ENCODE data around the gene VPS72.
"Not testable (repeated sequence)": the region's sequence is repeated elsewhere in the genome, so short reads cannot be mapped to it uniquely, and the experiment has no call there.

Gene VPS72, protein sequence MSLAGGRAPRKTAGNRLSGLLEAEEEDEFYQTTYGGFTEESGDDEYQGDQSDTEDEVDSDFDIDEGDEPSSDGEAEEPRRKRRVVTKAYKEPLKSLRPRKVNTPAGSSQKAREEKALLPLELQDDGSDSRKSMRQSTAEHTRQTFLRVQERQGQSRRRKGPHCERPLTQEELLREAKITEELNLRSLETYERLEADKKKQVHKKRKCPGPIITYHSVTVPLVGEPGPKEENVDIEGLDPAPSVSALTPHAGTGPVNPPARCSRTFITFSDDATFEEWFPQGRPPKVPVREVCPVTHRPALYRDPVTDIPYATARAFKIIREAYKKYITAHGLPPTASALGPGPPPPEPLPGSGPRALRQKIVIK

DNA sequence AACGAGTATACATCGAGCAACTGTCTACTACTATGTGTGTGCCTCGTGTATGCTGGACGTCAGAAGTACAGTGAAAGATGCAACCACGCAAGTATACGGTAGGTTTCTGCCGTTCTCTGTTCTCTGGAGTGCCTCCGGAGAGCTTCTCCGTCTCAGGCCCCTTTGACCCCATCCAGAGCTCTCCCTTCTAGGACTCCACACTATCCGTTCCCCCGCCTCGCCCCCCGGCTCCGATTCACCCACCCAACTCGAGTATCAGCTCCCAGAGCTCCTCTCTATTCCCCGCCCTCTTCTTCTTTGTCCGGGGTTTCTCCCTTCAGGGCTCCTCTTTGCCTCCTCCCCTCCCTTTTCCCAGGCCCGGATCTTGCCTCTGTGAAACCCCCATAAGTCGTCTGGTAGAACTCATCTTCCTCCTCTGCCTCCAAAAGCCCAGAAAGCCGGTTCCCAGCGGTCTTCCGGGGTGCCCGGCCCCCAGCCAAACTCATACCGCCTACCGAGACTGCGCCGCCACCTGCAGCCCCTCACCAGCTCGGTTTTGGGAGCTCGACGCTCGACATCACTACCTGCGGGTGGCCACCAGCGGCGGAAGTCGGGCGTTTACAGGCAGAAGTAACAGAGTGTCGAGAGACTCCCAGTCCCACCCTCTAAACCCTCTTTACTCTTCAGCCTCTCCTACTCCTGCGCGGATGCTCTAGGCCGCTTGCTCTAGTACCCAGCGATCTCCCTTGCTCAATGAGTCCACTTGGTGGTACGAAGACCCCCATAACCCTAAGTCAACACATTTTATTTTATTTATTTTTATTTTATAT lies at the start of gene VPS72:
Gene VPS72 (minus strand): TSS at position 561 of the 809 bp plus-strand sequence. CDS start 76 bp downstream, at position 485.
- DNase-seq: peak; percentile 80

DNA sequence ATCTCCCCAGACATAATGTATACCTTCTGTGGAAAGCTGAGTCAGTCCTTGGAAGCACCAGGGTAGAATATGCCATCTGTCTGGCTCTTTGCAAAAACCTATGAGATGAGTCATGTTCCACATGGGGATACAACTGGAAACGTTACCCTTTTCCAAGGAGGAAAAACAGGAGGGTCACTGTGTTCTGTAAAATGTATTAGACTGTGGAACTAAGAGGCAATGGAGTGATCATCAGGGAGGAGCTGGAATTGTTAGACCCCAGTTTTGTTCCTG lies 48.4 kb upstream of the VPS72 start:
- DNase-seq: no peak

DNA sequence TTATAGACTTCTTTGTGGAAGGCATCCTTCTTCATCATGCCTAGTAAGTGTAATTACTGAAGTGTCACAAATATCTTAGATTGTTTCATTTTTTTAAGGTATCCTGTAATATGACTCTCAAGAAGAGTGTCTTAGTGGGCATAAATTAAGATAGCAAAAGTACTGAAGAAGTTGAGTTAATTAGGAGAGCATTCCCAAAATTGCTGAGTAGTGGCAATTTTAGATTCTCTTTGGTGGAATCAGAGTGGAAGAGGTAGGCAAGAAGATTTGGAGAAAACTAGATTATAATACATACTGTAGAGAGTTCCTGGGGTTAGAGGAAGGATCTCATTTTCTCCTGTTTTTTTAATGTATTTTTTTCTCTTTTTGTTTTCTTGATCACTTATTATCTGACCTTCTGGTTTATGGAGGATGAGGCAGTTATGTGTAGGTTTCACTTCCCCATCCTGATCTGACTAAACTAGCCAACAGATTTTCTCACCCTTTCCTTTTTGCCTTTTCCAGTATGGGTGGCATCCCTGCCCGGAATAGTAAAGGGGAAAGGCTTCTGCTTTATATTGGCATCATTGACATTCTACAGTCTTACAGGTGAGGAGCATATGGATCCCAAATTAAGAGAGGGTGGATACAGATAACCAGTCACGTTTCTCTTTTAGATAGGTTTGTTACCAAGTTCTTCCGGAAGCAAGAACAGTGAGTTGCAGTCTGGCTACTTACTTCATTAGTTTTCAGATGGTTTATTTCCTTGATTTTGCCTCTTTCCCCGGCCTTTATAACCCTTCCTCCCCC lies 47.9 kb upstream of the VPS72 start:
- DNase-seq: no peak

DNA sequence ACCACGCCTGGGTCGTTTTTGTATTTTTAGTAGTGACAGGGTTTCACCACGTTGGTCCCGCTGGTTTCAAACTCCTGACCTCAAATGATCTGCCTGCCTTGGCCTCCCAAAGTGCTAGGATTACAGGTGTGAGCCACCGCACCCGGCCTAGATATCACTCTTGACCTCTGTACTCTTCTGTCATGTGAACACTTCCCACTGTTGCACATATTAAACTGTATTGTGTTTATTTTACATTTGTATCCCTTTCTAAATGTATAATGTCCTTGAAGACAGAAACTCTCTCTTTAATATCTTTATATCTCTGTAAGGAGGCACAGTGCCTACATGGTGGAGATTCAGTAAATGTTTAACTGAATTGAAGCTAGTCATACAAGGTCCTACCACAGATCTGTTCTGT lies 45.2 kb upstream of the VPS72 start:
- no peak for DNase-seq

DNA sequence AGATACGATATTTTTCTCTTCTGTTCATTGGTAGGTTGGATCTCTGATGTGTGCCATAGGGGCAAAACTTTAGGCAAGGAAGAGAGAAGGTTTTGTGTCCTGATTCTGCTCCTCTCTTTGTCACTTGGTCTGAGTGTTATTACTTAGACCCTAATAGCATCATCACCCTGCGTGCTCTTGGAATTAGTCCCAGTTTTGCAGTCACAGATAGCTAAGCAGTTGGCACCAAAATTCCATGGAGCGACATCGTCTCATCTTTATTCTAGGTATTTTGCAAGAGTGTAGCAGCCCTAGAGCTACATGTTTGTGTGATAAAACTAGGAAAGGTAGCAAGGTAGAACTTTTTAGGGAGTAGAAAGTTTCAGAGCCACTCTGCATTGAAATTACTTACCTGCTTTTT lies 32.1 kb upstream of the VPS72 start:
- no peak for DNase-seq

DNA sequence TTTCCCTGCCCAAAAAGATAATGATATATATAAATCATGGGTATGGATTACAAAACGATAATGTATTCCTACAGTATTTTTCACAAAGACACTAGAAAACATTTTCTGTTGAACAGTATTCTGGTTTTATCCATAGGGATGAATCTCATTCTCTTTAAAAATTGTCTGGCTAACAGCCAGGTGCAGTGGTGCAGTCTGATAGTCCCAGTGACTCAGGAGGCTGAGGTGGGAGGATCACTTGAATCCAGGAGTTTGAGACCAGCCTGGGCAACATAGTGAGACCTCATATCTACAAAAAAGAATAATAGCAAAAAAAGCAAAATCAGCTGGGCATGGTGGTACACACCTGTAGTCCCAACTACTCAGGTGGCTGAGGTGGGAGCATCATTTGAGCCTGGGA lies 31.6 kb upstream of the VPS72 start:
- DNase-seq: no peak

DNA sequence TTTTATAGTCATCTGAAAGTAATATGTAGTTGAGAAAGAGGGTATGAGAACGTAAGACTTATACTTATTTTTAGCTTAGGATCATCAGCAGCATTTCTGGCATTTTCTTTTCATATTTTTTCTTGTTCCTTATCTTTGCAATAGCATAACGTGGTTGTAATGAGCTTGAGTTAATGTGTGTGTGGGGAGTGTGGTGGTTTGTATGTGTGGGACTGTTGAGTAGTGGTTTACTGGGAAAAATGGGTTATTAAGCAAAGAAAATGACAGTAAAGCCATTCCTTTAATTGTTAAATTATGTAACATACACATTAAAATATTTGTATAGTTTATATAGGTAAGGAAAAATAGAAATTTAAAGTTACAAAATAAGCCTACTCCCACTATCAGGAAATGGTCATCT lies 23.6 kb upstream of the VPS72 start:
- DNase-seq: no peak

DNA sequence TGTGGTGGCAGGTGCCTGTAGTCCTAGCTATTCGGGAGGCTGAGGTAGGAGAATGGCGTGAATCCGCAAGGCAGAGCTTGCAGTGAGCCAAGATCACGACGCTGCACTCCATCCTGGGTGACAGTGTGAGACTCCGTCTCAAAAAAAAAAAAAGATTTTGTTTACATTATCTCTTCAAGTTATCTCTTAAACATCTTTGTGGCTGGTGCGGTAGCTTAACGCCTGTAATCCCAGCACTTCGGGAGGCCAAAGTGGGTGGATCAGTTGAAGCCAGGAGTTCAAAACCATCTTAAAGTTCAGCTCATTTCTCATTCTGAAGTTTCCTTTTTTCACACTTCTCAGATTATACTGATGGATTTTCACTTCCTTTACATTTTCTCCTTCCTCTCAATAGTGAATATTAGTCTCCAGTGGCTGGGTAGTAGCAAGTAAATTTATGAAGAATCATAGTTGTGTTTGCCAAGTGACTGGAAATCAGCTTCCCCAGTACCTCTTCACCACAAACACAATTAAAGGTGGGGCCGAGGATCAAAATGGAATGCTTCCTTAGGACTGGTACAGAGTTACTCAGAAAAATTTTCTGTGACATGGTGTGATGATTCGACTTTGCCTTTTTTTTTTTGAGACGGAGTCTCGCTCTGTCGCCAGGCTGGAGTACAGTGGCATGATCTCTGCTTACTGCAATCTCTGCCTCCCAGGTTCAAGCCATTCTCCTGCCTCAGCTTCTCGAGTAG lies 22.1 kb upstream of the VPS72 start:
- DNase-seq: no peak

DNA sequence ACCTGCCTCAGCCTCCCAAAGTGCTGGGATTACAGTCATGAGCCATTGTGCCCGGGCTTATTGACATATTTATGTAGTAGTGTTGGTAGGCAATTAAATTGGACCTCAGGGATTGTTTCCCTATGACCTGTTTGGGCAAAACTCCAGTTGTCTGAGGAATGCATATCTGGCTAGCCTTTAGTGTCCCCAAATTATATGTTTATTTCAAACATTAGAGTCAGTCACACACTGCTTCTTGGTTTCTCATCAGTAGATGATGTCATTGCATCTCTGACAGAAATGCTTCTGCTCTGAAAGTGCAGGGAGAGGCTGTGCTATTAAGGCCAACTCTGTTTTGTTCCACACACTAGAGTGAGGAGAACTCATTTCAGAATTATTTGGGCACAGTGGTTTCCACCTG lies 20.8 kb upstream of the VPS72 start:
- DNase-seq: no peak

DNA sequence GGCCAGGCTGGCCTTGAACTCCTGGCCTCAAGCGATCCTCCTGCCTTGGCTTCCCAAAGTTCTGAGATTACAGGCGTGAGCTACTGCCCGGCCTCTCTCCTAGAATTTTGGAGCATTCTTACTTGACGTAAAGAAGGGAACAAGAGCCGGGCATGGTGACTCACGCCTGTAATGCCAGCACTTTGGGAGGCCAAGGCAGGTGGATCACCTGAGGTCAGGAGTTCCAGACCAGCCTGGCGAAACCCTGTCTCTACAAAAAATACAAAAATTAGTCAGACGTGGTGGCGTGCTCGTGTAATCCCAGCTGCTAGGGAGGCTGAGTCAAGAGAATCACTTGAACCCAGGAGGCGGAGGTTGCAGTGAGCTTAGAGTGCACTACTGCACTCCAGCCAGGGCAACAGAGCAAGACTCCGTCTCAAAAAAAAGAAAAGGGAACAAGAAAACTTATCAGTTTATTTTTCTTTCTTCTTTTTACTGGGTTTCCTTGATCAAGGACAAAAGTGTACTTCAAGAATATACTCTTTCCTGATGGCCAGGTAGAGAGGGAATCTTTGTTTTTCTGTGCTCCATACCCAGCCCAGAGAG lies 15.5 kb upstream of the VPS72 start:
- DNase-seq: not testable (repeated sequence)

DNA sequence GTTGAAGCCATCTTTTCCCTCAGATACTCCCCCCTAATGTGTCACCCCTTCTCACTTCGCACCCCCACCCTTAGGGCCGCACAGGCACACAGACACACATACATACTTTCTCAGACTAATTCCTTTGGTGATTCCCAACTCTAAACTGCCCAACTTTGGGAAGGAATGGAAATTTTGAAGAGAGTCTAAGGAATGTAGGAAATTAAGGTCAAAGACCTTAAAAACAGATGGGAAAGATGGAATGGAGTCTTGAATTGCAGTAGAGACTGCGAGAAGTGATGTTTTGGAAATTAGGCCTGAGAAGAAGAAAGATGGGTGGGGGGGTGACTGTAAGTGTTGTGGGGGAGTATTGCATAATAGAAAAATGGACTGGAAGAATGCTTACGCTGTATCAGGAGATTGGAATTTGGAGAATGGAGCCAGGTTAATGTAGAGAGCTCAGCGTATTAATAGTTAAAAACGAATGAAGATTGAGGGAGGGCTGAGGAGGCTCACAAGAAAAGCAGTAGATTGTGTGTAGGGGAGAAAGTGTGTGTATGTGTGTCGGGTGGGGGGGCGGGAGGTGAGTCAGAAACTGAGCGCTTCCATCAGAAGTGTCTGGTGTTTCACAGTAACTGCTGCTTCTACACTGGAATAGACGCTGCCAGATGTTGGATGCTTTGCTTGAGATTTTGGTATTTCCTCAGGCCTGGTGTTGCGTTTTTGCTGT lies 10.0 kb upstream of the VPS72 start:
- no peak for DNase-seq

DNA sequence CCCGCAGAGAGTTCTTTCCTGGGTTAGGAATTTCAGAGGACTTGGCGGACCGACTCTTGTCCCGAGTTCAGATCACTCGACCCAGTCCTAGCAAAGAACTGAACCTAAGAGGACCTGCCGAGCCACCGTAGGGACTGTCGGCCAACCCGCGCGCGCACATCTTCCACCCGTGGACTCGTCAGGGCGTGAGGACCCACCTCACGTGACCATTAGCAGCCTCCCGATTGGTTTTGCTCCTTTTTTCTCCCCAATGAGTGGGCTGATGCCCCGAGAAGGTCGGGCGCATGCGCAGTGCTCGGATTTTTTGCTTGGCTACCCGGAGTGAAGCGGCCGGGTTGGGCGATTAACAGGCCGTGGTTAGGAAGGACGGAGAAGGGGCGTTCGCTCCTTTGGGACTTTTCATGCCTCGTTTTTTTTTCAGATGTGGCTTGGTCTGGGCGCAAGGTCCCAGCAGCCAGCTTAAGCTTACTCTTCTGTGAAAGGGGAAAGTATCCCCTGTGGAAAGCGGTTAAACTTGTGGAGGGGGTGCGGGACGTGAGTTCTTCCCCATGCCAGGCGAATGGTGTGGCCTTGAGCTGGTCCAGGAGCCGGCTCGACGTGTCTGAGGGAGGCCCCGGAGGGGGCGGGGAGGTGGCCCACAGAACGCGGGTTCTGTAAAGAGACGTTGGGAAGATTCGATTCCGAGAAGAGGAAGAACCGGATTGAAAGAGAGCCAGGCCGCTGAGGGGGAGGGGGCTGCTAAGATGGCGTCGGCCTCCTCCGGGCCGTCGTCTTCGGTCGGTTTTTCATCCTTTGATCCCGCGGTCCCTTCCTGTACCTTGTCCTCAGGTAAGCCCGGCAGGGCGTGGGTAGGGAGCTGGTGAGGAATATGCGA lies 8.5 kb upstream of the VPS72 start, which contains the start of gene PIP5K1A:
Gene PIP5K1A (plus strand): TSS at position 299 of the 874 bp plus-strand sequence. CDS start 445 bp downstream, at position 744.
- peak; percentile 96 for DNase-seq

DNA sequence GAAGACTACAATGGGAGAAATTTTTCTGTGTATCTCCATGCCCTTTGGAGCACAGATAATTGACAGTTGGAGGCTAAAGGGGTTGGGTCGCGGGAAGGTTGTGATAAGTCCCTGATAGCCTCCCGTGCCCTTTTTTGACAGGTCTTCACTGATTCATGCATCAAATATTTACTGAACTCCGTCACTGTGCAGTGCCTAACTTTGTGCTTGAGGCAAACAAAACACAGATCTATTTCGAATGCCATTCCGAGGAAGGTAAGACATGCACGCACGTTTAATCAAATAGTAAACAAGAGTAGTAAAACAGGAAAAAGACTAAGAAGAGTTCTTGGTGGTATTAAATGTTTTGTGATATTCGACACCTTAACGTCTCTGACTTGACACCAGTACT lies 7.9 kb upstream of the VPS72 start:
- no peak for DNase-seq

DNA sequence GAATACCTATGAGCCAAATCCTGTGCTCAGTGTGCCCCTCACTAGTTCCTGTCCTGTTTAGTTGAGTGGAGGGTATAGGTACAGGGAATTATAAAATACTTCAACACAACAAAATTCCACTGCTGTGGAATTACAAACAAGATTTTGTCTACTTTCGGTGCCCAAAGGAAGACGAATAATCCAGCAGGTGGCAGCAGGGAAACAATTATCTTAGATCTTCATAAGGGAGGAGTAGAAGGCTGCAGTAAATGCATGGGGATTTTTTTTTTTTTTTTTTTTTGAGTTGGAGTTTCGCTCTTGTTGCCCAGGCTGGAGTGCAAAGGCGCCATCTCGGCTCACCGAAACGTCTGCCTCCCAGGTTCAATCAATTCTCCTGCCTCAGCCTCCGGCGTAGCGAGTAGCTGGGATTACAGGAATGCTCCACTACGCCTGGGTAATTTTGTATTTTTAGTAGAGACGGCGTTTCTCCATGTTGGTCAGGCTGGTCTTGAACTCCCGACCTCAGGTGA lies 6.3 kb upstream of the VPS72 start:
- peak; percentile 33 for DNase-seq

DNA sequence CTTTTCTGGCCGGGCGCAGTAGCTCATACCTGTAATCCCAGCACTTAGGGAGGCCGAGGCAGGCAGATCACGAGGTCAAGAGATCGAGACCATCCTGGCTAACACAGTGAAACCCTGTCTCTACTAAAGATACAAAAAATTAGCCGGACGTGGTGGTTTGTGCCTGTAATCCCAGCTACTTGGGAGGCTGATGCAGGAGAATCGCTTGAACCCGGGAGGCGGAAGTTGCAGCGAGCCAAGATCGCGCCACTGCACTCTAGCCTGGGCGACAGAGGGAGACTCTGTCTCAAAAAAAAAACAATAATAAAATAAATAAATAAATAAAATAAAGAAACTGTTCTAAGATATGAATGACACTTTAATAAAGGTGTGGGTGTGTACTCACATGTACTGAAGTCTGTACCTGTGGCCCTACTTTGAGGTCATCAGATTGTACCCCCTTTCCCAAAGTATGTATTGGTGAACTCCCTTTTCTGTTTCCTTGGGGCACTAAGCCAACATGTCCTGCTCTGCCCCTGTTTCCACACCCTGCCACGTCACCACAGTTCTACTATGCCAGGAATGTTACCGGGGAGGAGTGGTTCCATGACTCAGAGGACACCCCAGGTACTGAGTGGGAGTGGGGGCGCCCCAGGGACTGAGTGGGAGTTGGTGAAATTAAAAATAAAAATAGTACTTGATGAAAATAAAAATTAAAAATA lies 5.0 kb upstream of the VPS72 start:
- DNase-seq: not testable (repeated sequence)

DNA sequence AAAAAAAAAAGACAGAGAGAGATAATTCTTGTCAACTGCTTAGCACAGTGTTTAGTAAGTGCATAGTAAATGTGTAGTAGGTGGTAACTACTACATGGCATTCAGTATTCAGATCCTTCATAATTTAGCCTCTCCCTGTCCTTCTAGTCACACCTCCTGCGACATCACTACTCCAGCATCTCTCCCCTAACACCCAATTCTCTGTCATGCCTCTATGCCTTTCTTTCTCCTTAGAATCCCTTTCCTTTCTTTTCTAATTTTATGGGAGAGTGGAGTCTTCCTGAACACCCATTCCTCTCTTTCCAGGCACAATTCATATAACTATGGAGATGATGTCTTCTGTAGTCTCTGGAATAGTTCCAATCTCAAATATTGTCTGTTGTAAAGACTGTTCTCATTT lies 3.9 kb upstream of the VPS72 start:
- no peak for DNase-seq

DNA sequence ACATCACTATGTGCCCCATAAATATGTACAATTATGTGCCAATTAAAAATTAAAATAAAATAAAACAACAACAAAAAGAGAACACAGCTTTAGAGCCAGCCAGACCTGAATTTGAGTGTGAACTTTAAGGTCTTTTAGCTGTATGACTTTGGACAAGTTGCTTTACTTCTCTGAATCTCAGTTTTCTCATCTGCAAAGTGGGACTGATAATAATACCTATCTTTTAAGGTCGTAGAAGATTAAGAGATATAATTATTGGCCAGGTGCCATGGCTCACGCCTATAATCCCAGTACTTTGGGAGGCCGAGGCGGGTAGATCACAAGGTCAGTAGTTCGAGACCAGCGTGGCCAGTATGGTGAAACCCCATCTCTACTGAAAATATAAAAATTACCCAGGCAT lies 3.3 kb upstream of the VPS72 start:
- DNase-seq: no peak

DNA sequence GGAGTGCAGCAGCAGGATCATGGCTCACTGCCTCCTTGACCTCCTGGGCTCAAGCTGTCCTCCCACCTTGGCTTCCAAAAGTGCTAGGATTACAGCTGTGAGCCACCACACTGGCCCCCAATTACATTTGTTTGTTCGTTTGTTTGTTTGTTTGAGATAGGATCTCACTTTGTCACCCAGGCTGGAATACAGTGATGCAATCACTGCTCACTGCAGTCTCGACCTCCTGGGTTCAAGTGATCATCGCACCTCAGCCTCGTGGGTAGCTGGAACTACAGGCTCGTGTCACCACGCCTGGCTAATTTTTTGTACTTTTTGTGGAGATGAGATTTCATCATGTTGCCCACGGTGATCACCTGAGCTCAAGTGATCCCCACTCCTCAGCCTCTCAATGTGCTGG lies 2.0 kb upstream of the VPS72 start:
- DNase-seq: no peak

DNA sequence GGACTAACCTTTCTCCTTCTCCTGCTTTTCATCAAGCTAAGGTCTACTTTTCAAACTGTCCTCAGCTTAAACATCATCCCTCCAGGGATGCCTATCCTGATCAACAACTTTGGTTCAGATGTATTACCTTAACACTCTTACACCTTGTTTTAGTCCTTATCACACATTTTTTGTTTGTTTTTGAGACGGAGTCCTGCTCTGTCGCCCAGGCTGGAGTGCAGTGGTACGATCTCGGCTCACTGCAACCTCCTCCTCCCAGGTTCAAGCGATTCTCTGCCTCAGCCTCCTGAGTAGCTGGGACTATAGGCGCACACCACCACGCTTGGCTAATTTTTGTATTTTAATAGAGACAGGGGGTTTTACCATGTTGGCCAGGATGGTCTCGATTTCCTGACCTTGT lies 1.3 kb downstream of the VPS72 start:
- not testable (repeated sequence) for DNase-seq

DNA sequence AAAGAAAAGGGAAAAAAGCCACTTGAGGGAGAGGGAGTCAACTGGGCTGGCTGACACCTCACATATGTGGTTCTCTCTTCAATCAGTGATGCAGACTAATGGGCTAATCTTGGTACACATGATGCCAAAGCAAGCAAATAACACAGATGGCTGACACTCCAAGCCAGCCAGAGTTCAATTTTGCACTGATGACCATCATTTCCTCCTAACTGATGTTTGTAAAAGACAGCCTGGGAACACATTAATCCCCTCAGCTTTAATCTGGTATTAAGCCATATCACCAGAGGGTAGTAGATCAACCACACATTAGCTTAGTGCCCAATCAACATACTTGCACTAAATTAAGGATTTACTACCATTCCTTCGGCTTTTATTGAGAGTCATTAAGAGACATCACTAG lies 2.8 kb downstream of the VPS72 start:
- DNase-seq: no peak

All from activated T-cell treated with anti-CD3 and anti-CD28 coated beads, Interleukin-2, amount 50 U/mL, for 1 hour (primary cell).